GM19035 (cell line): ENCODE results near the gene HPSE2.
"Not testable (repeated sequence)": the region's sequence is repeated elsewhere in the genome, so short reads cannot be mapped to it uniquely, and the experiment has no call there.

Source experiments
- ATAC-seq: cut with Tn5 transposase; IDR thresholded peaks from one replicate; pipeline ENCODE4 v1.9.1; 2021; ENCODE audit not compliant: unreplicated experiment

HPSE2 gene

GRCh38 chr10:98921316-98921715, 314.3 kb downstream of the HPSE2 start:
- no peak for ATAC-seq

- ATAC-seq, result no peak
Measured at GRCh38 chr10:98920807-98921206, 314.8 kb downstream of the HPSE2 start.

GRCh38 chr10:98920360-98920759, 315.3 kb downstream of the HPSE2 start:
- ATAC-seq, result no peak

- ATAC-seq, result no peak
Measured at GRCh38 chr10:98919899-98920298, 315.8 kb downstream of the HPSE2 start.

- no peak for ATAC-seq
Measured at GRCh38 chr10:98917828-98918227, 317.8 kb downstream of the HPSE2 start.

- no peak for ATAC-seq
Measured at GRCh38 chr10:98916526-98917125, 319.0 kb downstream of the HPSE2 start.

GRCh38 chr10:98915911-98916310, 319.7 kb downstream of the HPSE2 start:
- no peak for ATAC-seq

GRCh38 chr10:98910546-98910945, 325.1 kb downstream of the HPSE2 start:
- ATAC-seq, result no peak

- no peak for ATAC-seq
Measured at GRCh38 chr10:98910048-98910447, 325.6 kb downstream of the HPSE2 start.

DNA sequence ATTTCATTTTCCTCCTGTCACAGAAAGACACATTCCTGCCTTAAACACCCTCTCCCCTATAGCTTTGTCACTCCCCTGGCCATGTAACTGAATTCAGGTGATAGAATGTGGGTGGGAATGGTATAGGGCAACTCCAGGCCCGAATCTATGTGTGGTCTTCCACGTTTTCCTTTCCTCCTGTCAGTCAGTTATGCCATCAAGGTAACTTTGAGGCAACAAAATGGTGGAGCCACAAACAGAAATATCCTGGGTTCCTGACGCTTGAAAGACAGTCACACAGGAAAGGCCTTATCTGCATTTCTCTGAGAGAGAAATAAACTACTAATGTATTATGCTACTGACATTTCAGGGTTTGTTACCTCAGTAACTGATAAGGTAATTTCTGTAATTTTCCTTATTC, 326.8 kb downstream of the HPSE2 start:
- ATAC-seq, result no peak

- not testable (repeated sequence) for ATAC-seq
Measured at GRCh38 chr10:98908247-98908646, 327.4 kb downstream of the HPSE2 start.

DNA sequence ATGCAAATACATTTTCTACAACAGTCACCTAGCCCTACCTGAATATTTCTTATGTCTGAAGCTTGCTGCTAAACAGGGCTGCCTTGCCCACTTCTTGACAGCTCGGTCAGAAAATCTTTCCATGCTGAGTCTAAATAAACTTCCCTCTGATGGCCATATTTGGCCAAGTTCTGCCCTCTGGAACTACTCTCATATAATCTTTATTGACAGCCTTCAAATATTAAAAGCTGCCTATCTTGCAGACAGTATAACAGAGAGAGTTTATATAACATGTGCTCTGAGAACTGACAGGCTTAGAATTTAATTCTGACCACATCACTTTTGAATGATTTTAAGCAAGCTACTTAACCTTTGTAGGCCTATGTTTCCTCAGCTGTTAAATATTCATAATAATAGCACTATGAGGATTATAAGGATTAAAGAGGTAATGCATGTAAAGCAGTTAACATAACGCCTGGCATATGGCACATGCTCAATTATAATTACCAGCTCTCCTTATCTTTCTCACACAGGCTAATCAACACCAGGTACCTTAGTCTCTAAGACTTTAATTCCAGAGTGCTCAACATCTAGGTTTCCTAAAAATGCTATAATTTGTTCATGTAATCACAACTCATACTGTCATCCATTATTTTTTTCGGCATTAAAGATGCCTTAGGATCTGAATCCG, 334.1 kb downstream of the HPSE2 start:
- ATAC-seq, result no peak

GRCh38 chr10:98899018-98899417, 336.6 kb downstream of the HPSE2 start:
- ATAC-seq, result no peak

- ATAC-seq, result no peak
Measured at GRCh38 chr10:98892523-98892922, 343.1 kb downstream of the HPSE2 start.

GRCh38 chr10:98886686-98887085, 349.0 kb downstream of the HPSE2 start:
- ATAC-seq, result no peak

- ATAC-seq, result no peak
Measured at GRCh38 chr10:98885378-98885777, 350.3 kb downstream of the HPSE2 start.

DNA sequence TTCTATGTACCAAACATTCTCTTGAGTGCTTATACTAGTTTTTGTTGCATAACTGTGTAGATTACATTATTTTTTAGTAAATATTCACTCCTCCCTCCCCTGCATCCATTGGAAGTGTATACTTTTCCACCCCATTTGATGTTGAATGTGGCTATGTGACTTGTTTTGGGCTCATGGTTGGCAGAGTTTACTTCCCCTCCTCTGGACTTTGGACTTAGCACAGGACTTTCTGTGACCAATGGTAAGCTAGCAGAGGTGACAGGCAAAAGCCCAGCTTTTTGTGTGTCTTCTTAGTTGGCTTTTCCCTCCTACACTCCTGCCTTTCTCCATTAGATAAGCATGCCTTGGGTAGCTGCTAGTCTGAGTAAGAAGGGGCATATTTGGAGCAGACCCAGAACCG, 353.9 kb downstream of the HPSE2 start:
- no peak for ATAC-seq

DNA sequence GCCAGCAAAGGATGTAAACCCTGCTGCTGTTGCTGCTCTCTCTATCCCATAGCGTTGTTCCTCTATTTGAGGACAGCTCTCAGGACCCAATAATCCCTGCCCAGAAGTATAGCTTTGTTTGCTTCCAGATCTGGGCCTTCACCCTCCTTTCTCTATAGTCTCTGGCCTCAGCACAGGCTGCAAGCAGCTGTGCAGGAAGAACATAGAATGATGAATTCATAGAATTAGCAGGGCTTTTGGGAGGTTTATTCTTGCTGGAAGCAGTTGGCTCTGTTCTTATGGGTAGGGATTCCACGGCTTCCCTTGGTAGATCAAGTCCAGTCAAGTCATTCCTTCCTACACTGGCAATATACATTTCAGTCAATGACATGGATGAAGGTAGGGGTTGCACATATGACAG, 354.7 kb downstream of the HPSE2 start:
- no peak for ATAC-seq

DNA sequence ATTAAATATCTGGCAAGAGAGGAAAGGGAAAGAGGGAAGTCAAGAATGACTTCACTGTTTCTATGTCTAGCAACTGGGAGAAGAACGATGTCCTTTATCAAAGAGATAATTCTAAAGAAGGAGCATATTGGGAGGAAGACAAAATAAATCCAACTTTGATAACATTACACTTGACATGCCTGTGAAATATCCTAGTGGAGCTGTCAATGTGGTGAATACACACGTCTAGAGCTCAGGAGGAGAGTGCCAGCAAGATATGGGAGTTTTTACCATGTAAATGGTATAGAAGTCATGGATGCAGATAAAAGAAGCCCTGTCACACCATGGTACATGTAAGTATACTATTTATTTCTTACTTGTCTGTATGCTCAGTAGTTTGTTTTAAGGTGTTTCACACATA, 356.7 kb downstream of the HPSE2 start:
- ATAC-seq, result no peak

- ATAC-seq, result no peak
Measured at GRCh38 chr10:98878418-98878817, 357.2 kb downstream of the HPSE2 start.

DNA sequence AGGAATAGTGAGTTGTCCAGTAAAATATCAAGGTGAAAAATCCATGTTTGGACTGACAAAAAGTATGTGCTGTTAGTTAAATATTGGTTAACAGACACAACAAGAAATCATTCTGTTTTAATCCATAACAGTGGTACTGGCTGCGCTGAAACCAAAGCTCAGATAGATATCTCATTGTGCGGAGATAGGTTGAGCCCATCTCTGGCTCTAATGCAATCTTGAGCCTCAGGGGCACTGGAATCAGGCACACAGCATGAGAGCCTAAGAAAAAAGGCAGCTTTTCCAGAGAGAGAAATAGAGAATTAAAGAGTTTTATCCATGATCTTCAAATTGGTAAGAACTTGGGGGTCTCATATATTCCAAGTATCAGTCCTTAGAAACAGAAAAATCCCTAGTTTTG, 373.7 kb downstream of the HPSE2 start:
- ATAC-seq, result no peak

DNA sequence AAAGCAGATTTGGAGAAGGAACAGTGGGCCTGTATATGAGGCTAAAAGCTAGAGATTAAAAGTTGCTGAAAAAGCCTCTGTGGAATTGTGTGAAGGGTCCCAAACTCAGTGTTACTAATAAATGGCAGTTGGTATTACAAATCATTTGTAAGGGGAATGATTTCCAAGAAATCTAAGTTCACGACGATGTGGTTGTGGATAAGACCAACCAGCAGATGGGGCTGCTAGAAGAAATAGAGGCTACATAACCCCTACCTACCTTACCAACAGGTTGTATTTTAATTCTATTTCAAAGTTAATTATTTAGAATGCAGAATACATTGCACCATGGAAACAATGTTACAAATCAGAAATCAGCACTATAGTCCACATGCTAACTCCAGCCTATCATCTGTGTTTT, 377.1 kb downstream of the HPSE2 start:
- ATAC-seq, result no peak
